Measurements from ENCODE around the gene CTNNBL1. TPM values are rescaled to one million over a fixed set of nuclear protein-coding genes. Genes with fewer than 3 reads are reported as not detected.

CTNNBL1 gene
- total and polyA plus RNA-seq, 2 experiments from 2014 or later = 36.3 to 68.7 TPM

Other genes with a start within 250 kb of the CTNNBL1 start
- gene NNAT, start 172.8 kb upstream of the CTNNBL1 start, total RNA-seq (2014; rRNA removed; shearing (Covaris generic)) = 1.6 and 4.3 TPM in 2 replicates
- gene NNAT, start 172.8 kb upstream of the CTNNBL1 start, polyA plus RNA-seq (2016; fragmentation: Nextera tagmentation; extraction: Ambion mirVana) = 2.8 and 4.9 TPM in 2 replicates
- gene BLCAP, start 166.2 kb upstream of the CTNNBL1 start, total RNA-seq (2014; rRNA removed; shearing (Covaris generic)) = 63.5 and 64.8 TPM in 2 replicates
- 58.9 and 62.2 TPM in 2 replicates for gene BLCAP, start 166.2 kb upstream of the CTNNBL1 start, polyA plus RNA-seq (2016; fragmentation: Nextera tagmentation; extraction: Ambion mirVana)
- 0.43 and 1.9 TPM in 2 replicates for gene VSTM2L, start 209.1 kb downstream of the CTNNBL1 start, total RNA-seq (2014; rRNA removed; shearing (Covaris generic))
- gene VSTM2L, start 209.1 kb downstream of the CTNNBL1 start, polyA plus RNA-seq (2016; fragmentation: Nextera tagmentation; extraction: Ambion mirVana) = 0.54 and 0.60 TPM in 2 replicates

Data from GM23338 (cell line).